Measurements from ENCODE around the gene CADPS.

Gene CADPS

GRCh38 chr3:62732183-62732904 is 142.9 kb downstream of the CADPS start:
- DNase-seq: no peak

GRCh38 chr3:62727981-62728380 is 147.2 kb downstream of the CADPS start:
- no peak for DNase-seq

GRCh38 chr3:62727536-62727935 is 147.7 kb downstream of the CADPS start:
- DNase-seq: no peak

GRCh38 chr3:62724503-62724902 is 150.7 kb downstream of the CADPS start:
- no peak for DNase-seq

- no peak for DNase-seq
These were observed 151.3 kb downstream of the CADPS start for GRCh38 chr3:62723914-62724217.

GRCh38 chr3:62723166-62723913 is 151.9 kb downstream of the CADPS start:
- DNase-seq: no peak

GRCh38 chr3:62722344-62722743 is 152.9 kb downstream of the CADPS start:
- no peak for DNase-seq

- DNase-seq: no peak
These were observed 156.5 kb downstream of the CADPS start for GRCh38 chr3:62718515-62719320.

- no peak for DNase-seq
These were observed 157.2 kb downstream of the CADPS start for GRCh38 chr3:62718011-62718410.

- no peak for DNase-seq
These were observed 162.5 kb downstream of the CADPS start for GRCh38 chr3:62712746-62713145.

GRCh38 chr3:62710751-62711150 is 164.5 kb downstream of the CADPS start:
- DNase-seq: no peak

GRCh38 chr3:62708638-62709373 is 166.4 kb downstream of the CADPS start:
- no peak for DNase-seq

- no peak for DNase-seq
These were observed 169.5 kb downstream of the CADPS start for GRCh38 chr3:62705721-62706120.

- DNase-seq: no peak
These were observed 171.6 kb downstream of the CADPS start for GRCh38 chr3:62703451-62704167.

GRCh38 chr3:62700357-62700756 is 174.9 kb downstream of the CADPS start:
- DNase-seq: no peak

GRCh38 chr3:62699728-62700127 is 175.5 kb downstream of the CADPS start:
- DNase-seq: no peak

GRCh38 chr3:62696011-62696410 is 179.2 kb downstream of the CADPS start:
- DNase-seq: no peak

GRCh38 chr3:62688812-62689211 is 186.4 kb downstream of the CADPS start:
- DNase-seq: no peak

- DNase-seq: no peak
These were observed 187.2 kb downstream of the CADPS start for GRCh38 chr3:62688050-62688449.

GRCh38 chr3:62686503-62687294 is 188.5 kb downstream of the CADPS start:
- DNase-seq: no peak

- DNase-seq: no peak
These were observed 192.4 kb downstream of the CADPS start for GRCh38 chr3:62682826-62683225.

GRCh38 chr3:62679988-62680387 is 195.2 kb downstream of the CADPS start:
- no peak for DNase-seq

Measured in SHP77 (cell line).